K562 (cell line): Measurements from ENCODE around the gene PPARD. TPM values are rescaled to one million over a fixed set of nuclear protein-coding genes. Genes with fewer than 3 reads are reported as not detected.

Experiments used
- ASH1L ChIP-seq: fragments of 450-650 bp; IDR thresholded peaks from 2 replicates; pipeline ENCODE4 v1.6.1; 2018; ENCODE audit warnings: borderline replicate concordance, mild to moderate bottlenecking, low read depth; ENCODE audit not compliant: partially characterized antibody
- BACH1 ChIP-seq: fragments of 200-800 bp; sonication (Bioruptor generic); IDR thresholded peaks from 2 replicates; pipeline ENCODE4 v1.6.1; 2016; ENCODE audit warnings: missing genetic modification characterization, missing compliant biosample characterization
- DLX4 ChIP-seq: fragments of 250-450 bp; sonication (Bioruptor Pico); IDR thresholded peaks from 2 replicates; pipeline ENCODE4 v1.6.1; 2021; ENCODE audit warnings: mild to moderate bottlenecking
- E2F3 ChIP-seq: fragments of 250-450 bp; sonication (Bioruptor Pico); IDR thresholded peaks from 2 replicates; pipeline ENCODE4 v1.4.0; 2020; ENCODE audit warnings: mild to moderate bottlenecking
- FOXA1 ChIP-seq: fragments of 450-650 bp; IDR thresholded peaks from 2 replicates; pipeline ENCODE4 v1.6.1; 2016; ENCODE audit warnings: mild to moderate bottlenecking, borderline replicate concordance
- FOXK1 ChIP-seq: sonication (generic); formaldehyde crosslinking; IDR thresholded peaks from 2 replicates; pipeline ENCODE4 v1.8.0; 2022; ENCODE audit warnings: missing genetic modification reagents, mild to moderate bottlenecking, borderline replicate concordance
- KDM2B ChIP-seq: fragments of 250-450 bp; sonication (Bioruptor Pico); IDR thresholded peaks from 2 replicates; pipeline ENCODE4 v1.8.0; 2021; ENCODE audit warnings: mild to moderate bottlenecking, moderate library complexity
- KLF1 ChIP-seq: fragments of 450-650 bp; IDR thresholded peaks from 2 replicates; pipeline ENCODE4 v1.6.1; 2016; ENCODE audit warnings: missing genetic modification characterization, missing compliant biosample characterization
- KLF13 ChIP-seq: fragments of 450-650 bp; IDR thresholded peaks from 2 replicates; pipeline ENCODE4 v1.6.1; 2016; ENCODE audit warnings: missing genetic modification characterization, low read depth, mild to moderate bottlenecking, missing compliant biosample characterization, moderate library complexity, borderline replicate concordance
- KLF6 ChIP-seq: fragments of 250-450 bp; sonication (Bioruptor Pico); IDR thresholded peaks from 2 replicates; pipeline ENCODE4 v1.4.0; 2020; ENCODE audit warnings: mild to moderate bottlenecking, moderate library complexity, borderline replicate concordance
- MITF ChIP-seq: IDR thresholded peaks from 2 replicates; pipeline ENCODE4 v1.6.1; 2014; ENCODE audit warnings: antibody characterized with exemption
- MTA3 ChIP-seq: fragments of 450-650 bp; formaldehyde crosslinking; IDR thresholded peaks from 2 replicates; pipeline ENCODE4 v1.6.1; 2017; ENCODE audit warnings: mild to moderate bottlenecking, borderline replicate concordance
- PHF21A ChIP-seq: fragments of 450-650 bp; IDR thresholded peaks from 2 replicates; pipeline ENCODE4 v1.6.1; 2017; ENCODE audit warnings: low read depth, borderline replicate concordance
- SRSF7 ChIP-seq: fragments of 200-400 bp; formaldehyde crosslinking; optimal IDR thresholded peaks from 2 replicates; pipeline ENCODE3; 2017; ENCODE audit warnings: mild to moderate bottlenecking, low read depth, low read length
- TEAD1 ChIP-seq, 2 experiments: fragments of 450-650 bp in 1 of 2; sonication (generic) in 1 of 2; formaldehyde crosslinking; IDR thresholded peaks; 2 replicates each; pipeline versions ENCODE4 v1.4.0 to v1.8.0; 2020 to 2022; ENCODE audit warnings: mild to moderate bottlenecking in 2 of 2, missing genetic modification reagents in 1 of 2
- ZNF407 ChIP-seq: fragments of 450-650 bp; IDR thresholded peaks from 2 replicates; pipeline ENCODE4 v1.6.1; 2016; ENCODE audit warnings: low read depth
- ZNF586 ChIP-seq: fragments of 450-650 bp; formaldehyde crosslinking; conservative IDR thresholded peaks from 2 replicates; pipeline ENCODE4 v1.4.0; 2020; ENCODE audit warnings: mild to moderate bottlenecking, moderate library complexity
- polyA plus RNA-seq, 8 experiments: library from polyadenylated mRNA; depleted of rRNA in 4 of 8; stranded (reverse) in 5 of 8; unstranded in 3 of 8; fragments of >200 nt; fragmentation: Nextera tagmentation in 2 of 8; fragmentation: Illumina TruSeq in 1 of 8; extraction: Ambion mirVana in 2 of 8; extraction: Trizol in 1 of 8; gene quantifications; 2 replicates each; pipeline versions ENCODE4 v1.2.1 to v1.2.3, GENCODE V29; 2011 to 2014; ENCODE audit warnings: inconsistent platforms in 1 of 8, missing spikeins in 1 of 8
- total RNA-seq, 7 experiments: library from RNA; depleted of rRNA in 6 of 7; stranded (reverse); fragments of >200 nt in 6 of 7; fragmentation: Illumina TruSeq in 2 of 7; extraction: Trizol in 2 of 7; gene quantifications; 2 replicates each; pipeline versions ENCODE4 v1.2.1 to v1.2.3, GENCODE V29; 2011 to 2021; ENCODE audit warnings: low replicate concordance in 1 of 7
- TF ChIP-seq, protein P1 (sequence below): fragments of 450-650 bp; IDR thresholded peaks from 2 replicates; pipeline ENCODE4 v1.6.1; 2017; ENCODE audit warnings: antibody characterized with exemption

Gene PPARD
- total and polyA plus RNA-seq, 9 of the 15 experiments (the other 6 are each of a cell fraction or from before 2014, with no cell fraction given) = 0.14 to 13.2 (median 3.8) TPM

DNA sequence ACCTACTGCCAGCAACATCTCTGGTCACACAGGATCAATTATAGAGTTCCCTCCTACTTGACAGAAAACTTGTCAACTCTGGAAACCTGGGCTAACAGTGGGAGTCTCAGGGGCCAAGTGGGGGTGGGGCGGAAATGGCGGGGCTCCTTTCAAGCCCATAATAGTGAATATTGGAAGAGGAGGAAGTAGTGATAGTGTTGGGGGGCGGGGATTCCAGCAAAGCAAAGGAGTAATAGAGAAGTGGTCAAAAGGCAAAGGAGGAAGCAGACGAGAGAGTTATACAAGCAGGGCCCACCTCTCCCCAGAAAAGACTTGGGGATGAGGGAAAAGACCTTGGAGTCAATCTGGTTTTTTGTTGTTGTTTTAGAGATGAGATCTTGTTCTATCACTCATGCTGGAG, 42.7 kb upstream of the PPARD start (continued):
- TF ChIP-seq ZNF407 = no peak
- TF ChIP-seq KLF13 = no peak
- no peak for TF ChIP-seq KLF6 (CRISPR knock-in tag)
- TF ChIP-seq E2F3 (CRISPR knock-in tag) = no peak
- TF ChIP-seq KLF1 (tag) = no peak
- TF ChIP-seq TEAD1 (CRISPR knock-in tag; IDR thresholded peaks at IDR 0.05) = no peak
- TF ChIP-seq PHF21A = no peak
- no peak for TF ChIP-seq DLX4 (CRISPR knock-in tag)
- no peak for TF ChIP-seq MTA3
- TF ChIP-seq FOXA1 = no peak
- TF ChIP-seq ASH1L = no peak
- TF ChIP-seq BACH1 = no peak
- TF ChIP-seq FOXK1 = no peak
- TF ChIP-seq ZNF586 (CRISPR knock-in tag) = no peak
- no peak for TF ChIP-seq SRSF7
- TF ChIP-seq, protein P1, sequence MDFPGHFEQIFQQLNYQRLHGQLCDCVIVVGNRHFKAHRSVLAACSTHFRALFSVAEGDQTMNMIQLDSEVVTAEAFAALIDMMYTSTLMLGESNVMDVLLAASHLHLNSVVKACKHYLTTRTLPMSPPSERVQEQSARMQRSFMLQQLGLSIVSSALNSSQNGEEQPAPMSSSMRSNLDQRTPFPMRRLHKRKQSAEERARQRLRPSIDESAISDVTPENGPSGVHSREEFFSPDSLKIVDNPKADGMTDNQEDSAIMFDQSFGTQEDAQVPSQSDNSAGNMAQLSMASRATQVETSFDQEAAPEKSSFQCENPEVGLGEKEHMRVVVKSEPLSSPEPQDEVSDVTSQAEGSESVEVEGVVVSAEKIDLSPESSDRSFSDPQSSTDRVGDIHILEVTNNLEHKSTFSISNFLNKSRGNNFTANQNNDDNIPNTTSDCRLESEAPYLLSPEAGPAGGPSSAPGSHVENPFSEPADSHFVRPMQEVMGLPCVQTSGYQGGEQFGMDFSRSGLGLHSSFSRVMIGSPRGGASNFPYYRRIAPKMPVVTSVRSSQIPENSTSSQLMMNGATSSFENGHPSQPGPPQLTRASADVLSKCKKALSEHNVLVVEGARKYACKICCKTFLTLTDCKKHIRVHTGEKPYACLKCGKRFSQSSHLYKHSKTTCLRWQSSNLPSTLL = no peak
- no peak for TF ChIP-seq MITF
- no peak for TF ChIP-seq KDM2B
